HEK293 (cell line): Measurements from ENCODE around the gene VARS1.

ENCODE experiments used
- CTCF ChIA-PET: fragments of 350-600 bp; formaldehyde crosslinking; extraction: SDS; loops from one replicate; lab custom pipeline; 2021; ENCODE audit warnings: antibody characterized with exemption; lab: Yijun Ruan, JAX
- POLR2A ChIA-PET: fragments of 300-600 bp; formaldehyde crosslinking; extraction: SDS; loops from one replicate; lab custom pipeline; 2020; ENCODE audit warnings: antibody characterized with exemption, inconsistent platforms; lab: Yijun Ruan, JAX
- H3K27ac ChIP-seq: fragments of 200-500 bp; sonication (Bioruptor generic); 2 replicates; pipeline ENCODE4 v1.5.1; 2014; ENCODE audit warnings: low read depth, low read length, control low read depth, inconsistent platforms; ENCODE audit errors: extremely low read depth
- H3K36me3 ChIP-seq, 2 experiments: fragments of 200-500 bp in 1 of 2; sonication (Bioruptor generic) in 1 of 2; 1 replicate in 1 of 2; 2 replicates in 1 of 2; pipeline ENCODE4 v1.5.1; 2014 to 2017; ENCODE audit warnings: inconsistent platforms in 2 of 2, low read length in 2 of 2; ENCODE audit not compliant: control insufficient read depth in 2 of 2, insufficient read depth in 1 of 2
- H3K4me1 ChIP-seq: fragments of 200-500 bp; sonication (Bioruptor generic); 2 replicates; pipeline ENCODE4 v1.5.1; 2014; ENCODE audit warnings: mild to moderate bottlenecking, low read length, inconsistent platforms; ENCODE audit not compliant: control insufficient read depth, insufficient read depth
- H3K4me3 ChIP-seq: 2 replicates; pipeline ENCODE4 v1.5.1; 2011; ENCODE audit warnings: low read depth, mild to moderate bottlenecking, control low read depth, low read length, moderate library complexity
- H3K9me3 ChIP-seq: fragments of 200-500 bp; sonication (Bioruptor generic); 2 replicates; pipeline ENCODE4 v1.5.1; 2014; ENCODE audit warnings: low read depth, low read length, inconsistent platforms; ENCODE audit not compliant: control insufficient read depth, insufficient read depth
- BCL6B ChIP-seq: fragments of 450-650 bp; formaldehyde crosslinking; IDR thresholded peaks from 2 replicates; pipeline ENCODE4 v1.5.1; 2017; ENCODE audit warnings: missing biosample characterization, missing genetic modification characterization
- CTCF ChIP-seq: fragments of 450-650 bp; formaldehyde crosslinking; IDR thresholded peaks from 2 replicates; pipeline ENCODE4 v1.5.1; 2016; ENCODE audit warnings: missing biosample characterization, missing genetic modification characterization
- FEZF1 ChIP-seq: fragments of 450-650 bp; formaldehyde crosslinking; IDR thresholded peaks from 2 replicates; pipeline ENCODE4 v1.5.1; 2016; ENCODE audit warnings: missing biosample characterization, missing genetic modification characterization
- KLF16 ChIP-seq: fragments of 450-650 bp; formaldehyde crosslinking; IDR thresholded peaks from 2 replicates; pipeline ENCODE4 v1.5.1; 2017; ENCODE audit warnings: missing biosample characterization, missing genetic modification characterization
- KLF9 ChIP-seq: fragments of 450-650 bp; formaldehyde crosslinking; IDR thresholded peaks from 2 replicates; pipeline ENCODE4 v1.5.1; 2016; ENCODE audit warnings: missing biosample characterization, missing genetic modification characterization, low read depth
- PRDM4 ChIP-seq: fragments of 450-650 bp; formaldehyde crosslinking; IDR thresholded peaks from 2 replicates; pipeline ENCODE4 v1.5.1; 2017; ENCODE audit warnings: missing biosample characterization, missing genetic modification characterization
- SCRT1 ChIP-seq: fragments of 450-650 bp; formaldehyde crosslinking; IDR thresholded peaks from 2 replicates; pipeline ENCODE4 v1.5.1; 2016; ENCODE audit warnings: missing biosample characterization, missing genetic modification characterization, borderline replicate concordance
- SCRT2 ChIP-seq: fragments of 450-650 bp; formaldehyde crosslinking; IDR thresholded peaks from 2 replicates; pipeline ENCODE4 v1.5.1; 2016; ENCODE audit warnings: missing biosample characterization, missing genetic modification characterization
- YY2 ChIP-seq: fragments of 450-650 bp; formaldehyde crosslinking; IDR thresholded peaks from 2 replicates; pipeline ENCODE4 v1.5.1; 2016; ENCODE audit warnings: missing biosample characterization, missing genetic modification characterization
- ZNF174 ChIP-seq: fragments of 450-650 bp; formaldehyde crosslinking; IDR thresholded peaks from 2 replicates; pipeline ENCODE4 v1.5.0; 2017; ENCODE audit warnings: missing biosample characterization, mild to moderate bottlenecking, missing genetic modification characterization
- ZNF2 ChIP-seq: fragments of 450-650 bp; formaldehyde crosslinking; IDR thresholded peaks from 2 replicates; pipeline ENCODE4 v1.5.1; 2016; ENCODE audit warnings: missing biosample characterization, missing genetic modification characterization
- ZNF266 ChIP-seq: fragments of 450-650 bp; formaldehyde crosslinking; IDR thresholded peaks from 2 replicates; pipeline ENCODE4 v1.5.1; 2016; ENCODE audit warnings: missing biosample characterization, missing genetic modification characterization, low read depth
- ZNF341 ChIP-seq: fragments of 450-650 bp; formaldehyde crosslinking; IDR thresholded peaks from 2 replicates; pipeline ENCODE4; 2016; ENCODE audit warnings: low read depth, missing biosample characterization, missing genetic modification characterization
- ZNF426 ChIP-seq: fragments of 450-650 bp; formaldehyde crosslinking; IDR thresholded peaks from 2 replicates; pipeline ENCODE4 v1.5.1; 2017; ENCODE audit warnings: missing biosample characterization, missing genetic modification characterization, mild to moderate bottlenecking, inconsistent platforms, moderate library complexity
- ZNF449 ChIP-seq: fragments of 450-650 bp; formaldehyde crosslinking; IDR thresholded peaks from 2 replicates; pipeline ENCODE4 v1.5.1; 2017; ENCODE audit warnings: missing biosample characterization, mild to moderate bottlenecking, missing genetic modification characterization, moderate library complexity
- ZNF518A ChIP-seq: fragments of 450-650 bp; formaldehyde crosslinking; conservative IDR thresholded peaks from 2 replicates; pipeline ENCODE4 v1.5.1; 2016; ENCODE audit warnings: low read depth, missing biosample characterization, missing genetic modification characterization
- ZNF624 ChIP-seq: fragments of 450-650 bp; formaldehyde crosslinking; IDR thresholded peaks from 2 replicates; pipeline ENCODE4 v1.5.1; 2017; ENCODE audit warnings: missing biosample characterization, missing genetic modification characterization
- ZNF654 ChIP-seq: fragments of 450-650 bp; formaldehyde crosslinking; IDR thresholded peaks from 2 replicates; pipeline ENCODE4 v1.5.1; 2016; ENCODE audit warnings: low read depth, missing biosample characterization, missing genetic modification characterization
- ZNF837 ChIP-seq: fragments of 450-650 bp; formaldehyde crosslinking; IDR thresholded peaks from 2 replicates; pipeline ENCODE4 v1.5.1; 2016; ENCODE audit warnings: missing biosample characterization, missing genetic modification characterization
- ZSCAN23 ChIP-seq: fragments of 450-650 bp; formaldehyde crosslinking; IDR thresholded peaks from 2 replicates; pipeline ENCODE4 v1.5.1; 2016; ENCODE audit warnings: missing biosample characterization, missing genetic modification characterization
- TF ChIP-seq, protein P1 (sequence below): fragments of 450-650 bp; formaldehyde crosslinking; IDR thresholded peaks from 2 replicates; pipeline ENCODE4 v1.5.1; 2016; ENCODE audit warnings: missing biosample characterization, missing genetic modification characterization

VARS1 gene

GRCh38 chr6:31769684-31770371 is 25.7 kb downstream of the VARS1 start:
- ChIA-PET CTCF (interaction anchor here (0.6 to 2.6 kb wide), 51 partner anchors 10 to 1493 kb away, joined by 3 to 50 read pairs (median 5); partner anchors contain the start of genes C6orf47, CLIC1, DDAH2 and GPANK1), POLR2A (interaction anchor here (0.6 to 7.2 kb wide), 25 partner anchors 13 to 228 kb away, joined by 3 to 48 read pairs (median 3); partner anchors contain the start of genes CLIC1, CSNK2B, DDX39B and HSPA1B)
- no peak overlapping the region for H3K27ac ChIP-seq
- peaks cover 0 to 1% of the 10 kb centered on the region in 2 experiments; a peak in 1 of 3 replicates for H3K36me3 ChIP-seq
- H3K4me3 ChIP-seq = no peak overlapping the region
- H3K4me1 ChIP-seq = no peaks in the 10 kb centered on the region
- no peaks in the 10 kb centered on the region for H3K9me3 ChIP-seq
- TF ChIP-seq YY2 (no peak), ZNF341 (peak; percentile 76), ZNF624 (tag by site-specific recombination) (no peak), ZSCAN23 (tag by site-specific recombination) (no peak), ZNF174 (no peak), SCRT1 (tag by site-specific recombination) (no peak), ZNF518A (tag by site-specific recombination) (no peak), BCL6B (tag by site-specific recombination) (no peak), ZNF2 (tag by site-specific recombination) (peak; percentile 45; the same call in 1 of the 2 replicates), ZNF426 (tag by site-specific recombination) (no peak), ZNF266 (tag by site-specific recombination) (no peak), FEZF1 (tag by site-specific recombination) (no peak), PRDM4 (no peak), CTCF (peak; percentile 93), KLF16 (peak; percentile 60), KLF9 (no peak), ZNF837 (tag by site-specific recombination) (no peak), ZNF449 (no peak), ZNF654 (tag by site-specific recombination) (peak; percentile 62), SCRT2 (tag by site-specific recombination) (peak; percentile 23; the same call in 1 of the 2 replicates)
- TF ChIP-seq, protein P1, sequence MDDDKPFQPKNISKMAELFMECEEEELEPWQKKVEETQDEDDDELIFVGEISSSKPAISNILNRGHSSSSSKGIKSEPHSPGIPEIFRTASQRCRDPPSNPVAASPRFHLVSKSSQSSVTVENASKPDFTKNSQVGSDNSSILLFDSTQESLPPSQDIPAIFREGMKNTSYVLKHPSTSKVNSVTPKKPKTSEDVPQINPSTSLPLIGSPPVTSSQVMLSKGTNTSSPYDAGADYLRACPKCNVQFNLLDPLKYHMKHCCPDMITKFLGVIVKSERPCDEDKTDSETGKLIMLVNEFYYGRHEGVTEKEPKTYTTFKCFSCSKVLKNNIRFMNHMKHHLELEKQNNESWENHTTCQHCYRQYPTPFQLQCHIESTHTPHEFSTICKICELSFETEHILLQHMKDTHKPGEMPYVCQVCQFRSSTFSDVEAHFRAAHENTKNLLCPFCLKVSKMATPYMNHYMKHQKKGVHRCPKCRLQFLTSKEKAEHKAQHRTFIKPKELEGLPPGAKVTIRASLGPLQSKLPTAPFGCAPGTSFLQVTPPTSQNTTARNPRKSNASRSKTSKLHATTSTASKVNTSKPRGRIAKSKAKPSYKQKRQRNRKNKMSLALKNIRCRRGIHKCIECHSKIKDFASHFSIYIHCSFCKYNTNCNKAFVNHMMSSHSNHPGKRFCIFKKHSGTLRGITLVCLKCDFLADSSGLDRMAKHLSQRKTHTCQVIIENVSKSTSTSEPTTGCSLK = no peak
